Activated CD4-positive, alpha-beta T cell treated with anti-CD3 and anti-CD28 coated beads for 36 hours (primary cell): ENCODE results near the gene DNAJC11. TPM values are rescaled to one million over a fixed set of nuclear protein-coding genes. Genes with fewer than 3 reads are reported as not detected.

ENCODE experiments used
- ATAC-seq: fragments of 200-7000 bp; cut with Tn5 transposase; one replicate; pipeline ENCODE4 v1.10.0; 2021; ENCODE audit warnings: mild to moderate bottlenecking, moderate library complexity
- CTCF ChIA-PET: fragments of 350-600 bp; sonication (Branson Sonifier 250); formaldehyde crosslinking; loops from one replicate; lab custom pipeline; 2021; ENCODE audit warnings: antibody characterized with exemption; lab: Charles Lee
- POLR2A ChIA-PET: fragments of 350-600 bp; sonication (Branson Sonifier 250); formaldehyde crosslinking; loops from one replicate; lab custom pipeline; 2021; ENCODE audit warnings: antibody characterized with exemption, inconsistent platforms; lab: Charles Lee
- DNase-seq: peaks from one replicate; pipeline ENCODE4 v3.0.0-alpha.2; 2020
- H3K27ac Mint-ChIP-seq: one replicate; pipeline ENCODE4 v1.8.0; 2021; ENCODE audit warnings: mixed read lengths
- H3K27me3 Mint-ChIP-seq: one replicate; pipeline ENCODE4 v1.8.0; 2021; ENCODE audit warnings: mixed read lengths
- H3K36me3 Mint-ChIP-seq: one replicate; pipeline ENCODE4 v1.8.0; 2021; ENCODE audit warnings: low read depth, mixed read lengths
- H3K4me1 Mint-ChIP-seq: one replicate; pipeline ENCODE4 v1.8.0; 2021; ENCODE audit warnings: mixed read lengths
- H3K4me3 Mint-ChIP-seq: one replicate; pipeline ENCODE4 v1.8.0; 2021; ENCODE audit warnings: mild to moderate bottlenecking, moderate library complexity, mixed read lengths
- H3K9me3 Mint-ChIP-seq: one replicate; pipeline ENCODE4 v1.8.0; 2021; ENCODE audit warnings: low read depth, mixed read lengths
- intact Hi-C, 2 experiments: fragments of 100-400 bp; cut with DNase I in 1 of 2; cut with micrococcal nuclease in 1 of 2; formaldehyde crosslinking; loops; one replicate each; pipeline versions ENCODE4 v1.14.2 to v1.15.1; 2022 to 2024; cut with DNase I, micrococcal nuclease
- total RNA-seq, 2 experiments: library from RNA; stranded (reverse); gene quantifications; one replicate each; pipeline ENCODE4 v1.2.3, GENCODE V29; 2021

Gene DNAJC11
- total RNA-seq, 2 experiments from 2014 or later: 53.2 to 62.0 TPM

- H3K36me3 Mint-ChIP-seq: peaks cover 39% of the 10 kb centered on the region
- peaks cover 4% of the 10 kb centered on the region for H3K4me1 Mint-ChIP-seq
- H3K27me3 Mint-ChIP-seq: no peaks in the 10 kb centered on the region
- no peaks in the 10 kb centered on the region for H3K9me3 Mint-ChIP-seq
- ChIA-PET POLR2A (interaction anchor here (0.6 to 0.7 kb wide), 2 partner anchors 135 to 388 kb away, joined by 3 to 6 read pairs; no protein-coding TSS in a partner anchor), CTCF (interaction anchor here (0.6 to 1.5 kb wide), 4 partner anchors 20 to 1685 kb away, joined by 3 to 6 read pairs (median 4); partner anchors contain the start of genes NOL9 and TAS1R1)
- H3K4me3 Mint-ChIP-seq: no peak overlapping the region
- intact Hi-C loops: no loop called here
- peak; percentile 65 for ATAC-seq
- DNase-seq: peak; percentile 73
- H3K27ac Mint-ChIP-seq: no peak overlapping the region
Measured at GRCh38 chr1:6634371-6635052, 67.1 kb downstream of the DNAJC11 start.

GRCh38 chr1:6632588-6633514 lies 68.8 kb downstream of the DNAJC11 start:
- DNase-seq: no peak
- Mint-ChIP-seq H3K4me3 (no peak overlapping the region), H3K27ac (no peak overlapping the region), H3K36me3 (peaks cover 35% of the 10 kb centered on the region), H3K27me3 (no peaks in the 10 kb centered on the region), H3K4me1 (peaks cover 8% of the 10 kb centered on the region), H3K9me3 (no peaks in the 10 kb centered on the region)
- CTCF ChIA-PET: interaction anchor here (0.9 to 1.6 kb wide), 4 partner anchors 9 to 69 kb away, joined by 3 to 4 read pairs (median 3); partner anchors contain the start of genes DNAJC11 and THAP3
- ATAC-seq: no peak
- intact Hi-C loops: no loop called here
- POLR2A ChIA-PET: interaction anchor here (0.8 kb wide), 1 partner anchor 13 kb away, joined by 3 read pairs; no protein-coding TSS in a partner anchor

- Mint-ChIP-seq H3K4me1 (peaks cover 23% of the 10 kb centered on the region), H3K36me3 (peaks cover 43% of the 10 kb centered on the region), H3K9me3 (no peaks in the 10 kb centered on the region), H3K4me3 (no peak overlapping the region), H3K27me3 (no peaks in the 10 kb centered on the region), H3K27ac (no peak overlapping the region)
- intact Hi-C loops: no loop called here
- DNase-seq: no peak
- no peak for ATAC-seq
- ChIA-PET POLR2A (no interaction called here), CTCF (no interaction called here)
Measured at GRCh38 chr1:6631058-6631457, 70.6 kb downstream of the DNAJC11 start.

DNA sequence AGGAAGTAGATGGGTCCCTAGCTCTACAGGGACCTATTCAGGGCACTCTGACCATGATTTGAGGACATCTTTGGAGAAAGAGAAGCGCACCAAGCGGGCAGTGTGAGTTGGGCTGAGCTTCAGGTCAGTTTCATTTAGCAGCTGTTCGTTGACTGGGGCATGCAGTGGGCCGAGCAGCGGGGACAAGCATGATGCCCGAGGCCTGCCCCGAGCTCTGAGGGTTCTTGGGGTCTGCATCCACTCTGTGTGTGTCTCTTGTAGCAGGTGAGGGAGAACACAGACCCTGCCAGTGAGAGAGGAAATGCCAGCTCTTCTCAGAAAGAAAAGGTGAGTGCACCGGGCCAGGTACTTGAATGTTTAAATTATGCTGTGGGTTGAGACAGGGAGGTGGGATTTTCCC lies 71.6 kb downstream of the DNAJC11 start:
- H3K4me1 Mint-ChIP-seq: peaks cover 24% of the 10 kb centered on the region
- H3K9me3 Mint-ChIP-seq: no peaks in the 10 kb centered on the region
- no peak overlapping the region for H3K27ac Mint-ChIP-seq
- POLR2A ChIA-PET: interaction anchor here (0.6 to 0.7 kb wide), 2 partner anchors 12 to 89 kb away, joined by 3 read pairs; no protein-coding TSS in a partner anchor
- CTCF ChIA-PET: interaction anchor here (0.9 kb wide), 1 partner anchor 17 kb away, joined by 5 read pairs; no protein-coding TSS in a partner anchor
- H3K36me3 Mint-ChIP-seq: peaks cover 37% of the 10 kb centered on the region
- intact Hi-C loops: no loop called here
- no peak overlapping the region for H3K4me3 Mint-ChIP-seq
- ATAC-seq: no peak
- H3K27me3 Mint-ChIP-seq: no peaks in the 10 kb centered on the region
- no peak for DNase-seq

DNA sequence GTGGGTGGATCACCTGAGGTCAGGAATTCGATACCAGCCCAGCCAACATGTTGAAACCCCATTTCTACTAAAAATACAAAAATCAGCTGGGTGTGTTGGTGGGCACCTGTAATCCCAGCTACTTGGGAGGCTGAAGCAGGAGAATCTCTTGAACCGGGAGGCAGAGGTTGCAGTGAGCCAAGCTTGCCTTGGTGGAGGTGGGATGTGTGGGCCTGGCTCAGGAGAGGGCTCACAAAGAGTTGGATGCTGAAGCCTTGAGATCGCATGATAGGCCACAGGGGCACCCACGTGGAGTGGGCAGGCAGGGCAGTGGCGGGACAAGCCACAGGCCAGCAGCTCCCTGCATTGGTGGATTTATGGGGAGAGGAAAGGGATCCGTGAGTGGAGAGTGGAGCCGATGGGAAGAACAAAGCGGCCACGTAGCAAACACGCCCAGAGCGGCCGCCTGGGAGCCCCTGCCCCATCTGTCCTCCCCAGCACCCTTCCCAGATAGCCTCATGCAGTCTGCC lies 72.6 kb downstream of the DNAJC11 start:
- ChIA-PET POLR2A (interaction anchor here (0.6 kb wide), 1 partner anchor 77 kb away, joined by 3 read pairs; no protein-coding TSS in a partner anchor), CTCF (no interaction called here)
- no peak for DNase-seq
- Mint-ChIP-seq H3K36me3 (peaks cover 30% of the 10 kb centered on the region), H3K9me3 (no peaks in the 10 kb centered on the region), H3K4me3 (no peak overlapping the region), H3K27ac (no peak overlapping the region), H3K27me3 (no peaks in the 10 kb centered on the region), H3K4me1 (peaks cover 29% of the 10 kb centered on the region)
- intact Hi-C loops: loop anchor here in 1 of 2 experiments (5.0 kb wide), 1 partner anchor 637 kb away; the partner anchor contains the start of gene NPHP4
- no peak for ATAC-seq

GRCh38 chr1:6627841-6628545 lies 73.6 kb downstream of the DNAJC11 start:
- H3K27me3 Mint-ChIP-seq: no peaks in the 10 kb centered on the region
- DNase-seq (no peak), ATAC-seq (no peak)
- CTCF ChIA-PET: interaction anchor here (0.7 kb wide), 3 partner anchors 10 to 489 kb away, joined by 4 read pairs; no protein-coding TSS in a partner anchor
- peaks cover 25% of the 10 kb centered on the region for H3K36me3 Mint-ChIP-seq
- POLR2A ChIA-PET: interaction anchor here (0.6 kb wide), 1 partner anchor 9 kb away, joined by 5 read pairs; no protein-coding TSS in a partner anchor
- no peak overlapping the region for H3K4me3 Mint-ChIP-seq
- intact Hi-C loops: loop anchor here in 1 of 2 experiments (5.0 kb wide), 1 partner anchor 636 kb away; the partner anchor contains the start of gene NPHP4
- peak overlapping the region; percentile 45 for H3K27ac Mint-ChIP-seq
- no peaks in the 10 kb centered on the region for H3K9me3 Mint-ChIP-seq
- peaks cover 31% of the 10 kb centered on the region for H3K4me1 Mint-ChIP-seq

- ATAC-seq: no peak
- ChIA-PET POLR2A (interaction anchor here (0.6 kb wide), 1 partner anchor 8 kb away, joined by 5 read pairs; no protein-coding TSS in a partner anchor), CTCF (interaction anchor here (1.1 kb wide), 1 partner anchor 27 kb away, joined by 9 read pairs; no protein-coding TSS in a partner anchor)
- DNase-seq: no peak
- H3K27ac Mint-ChIP-seq: no peak overlapping the region
- intact Hi-C loops: loop anchor here in 1 of 2 experiments (5.0 kb wide), 1 partner anchor 635 kb away; the partner anchor contains the start of gene NPHP4
- H3K27me3 Mint-ChIP-seq: no peaks in the 10 kb centered on the region
- H3K4me1 Mint-ChIP-seq: peaks cover 31% of the 10 kb centered on the region
- peak overlapping the region; percentile 85 for H3K4me3 Mint-ChIP-seq
- H3K9me3 Mint-ChIP-seq: no peaks in the 10 kb centered on the region
- peaks cover 29% of the 10 kb centered on the region for H3K36me3 Mint-ChIP-seq
Measured at GRCh38 chr1:6627031-6627430, 74.6 kb downstream of the DNAJC11 start.

DNA sequence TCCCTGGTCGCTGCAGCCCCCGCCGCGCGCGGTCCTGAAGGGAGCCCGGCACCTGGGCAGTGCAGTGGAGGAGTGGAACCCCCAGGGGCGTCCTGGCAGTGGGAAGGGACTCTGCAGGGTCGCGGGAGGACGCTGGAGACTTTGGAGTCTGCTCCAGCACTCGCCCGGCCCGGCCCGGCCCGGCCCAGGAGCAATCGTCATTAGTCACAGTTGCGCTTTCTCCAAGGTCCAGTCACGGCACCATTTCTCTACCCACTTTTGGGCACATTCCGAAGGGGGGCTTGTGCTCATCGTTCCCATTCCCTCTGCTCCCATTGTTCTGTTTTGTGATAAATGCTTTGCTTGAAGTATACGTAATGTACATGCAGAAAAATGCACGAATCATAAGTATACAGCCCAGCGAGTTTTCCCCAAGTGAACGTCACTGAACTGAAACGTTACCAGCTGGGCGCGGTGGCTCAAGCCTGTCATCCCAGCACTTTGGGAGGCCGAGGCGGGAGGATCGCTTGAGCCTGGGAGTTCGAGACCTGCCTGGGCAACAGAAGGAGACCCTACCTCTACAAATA lies 75.9 kb downstream of the DNAJC11 start:
- Mint-ChIP-seq H3K27me3 (no peaks in the 10 kb centered on the region), H3K36me3 (peaks cover 36% of the 10 kb centered on the region), H3K27ac (peak overlapping the region; percentile 78), H3K4me3 (peak overlapping the region; percentile 85), H3K4me1 (peaks cover 31% of the 10 kb centered on the region), H3K9me3 (no peaks in the 10 kb centered on the region)
- POLR2A ChIA-PET: no interaction called here
- ATAC-seq (no peak), DNase-seq (peak; percentile 47)
- intact Hi-C loops: loop anchor here (1.0 to 5.0 kb wide), 10 partner anchors 12 to 633 kb away; partner anchors contain the start of genes ZBTB48 (in 2 of the 2), CAMTA1 (in 1 of the 2), DNAJC11 (in 1 of the 2) and KLHL21 (in 1 of the 2)
- CTCF ChIA-PET: interaction anchor here (1.1 kb wide), 1 partner anchor 26 kb away, joined by 9 read pairs; no protein-coding TSS in a partner anchor

DNA sequence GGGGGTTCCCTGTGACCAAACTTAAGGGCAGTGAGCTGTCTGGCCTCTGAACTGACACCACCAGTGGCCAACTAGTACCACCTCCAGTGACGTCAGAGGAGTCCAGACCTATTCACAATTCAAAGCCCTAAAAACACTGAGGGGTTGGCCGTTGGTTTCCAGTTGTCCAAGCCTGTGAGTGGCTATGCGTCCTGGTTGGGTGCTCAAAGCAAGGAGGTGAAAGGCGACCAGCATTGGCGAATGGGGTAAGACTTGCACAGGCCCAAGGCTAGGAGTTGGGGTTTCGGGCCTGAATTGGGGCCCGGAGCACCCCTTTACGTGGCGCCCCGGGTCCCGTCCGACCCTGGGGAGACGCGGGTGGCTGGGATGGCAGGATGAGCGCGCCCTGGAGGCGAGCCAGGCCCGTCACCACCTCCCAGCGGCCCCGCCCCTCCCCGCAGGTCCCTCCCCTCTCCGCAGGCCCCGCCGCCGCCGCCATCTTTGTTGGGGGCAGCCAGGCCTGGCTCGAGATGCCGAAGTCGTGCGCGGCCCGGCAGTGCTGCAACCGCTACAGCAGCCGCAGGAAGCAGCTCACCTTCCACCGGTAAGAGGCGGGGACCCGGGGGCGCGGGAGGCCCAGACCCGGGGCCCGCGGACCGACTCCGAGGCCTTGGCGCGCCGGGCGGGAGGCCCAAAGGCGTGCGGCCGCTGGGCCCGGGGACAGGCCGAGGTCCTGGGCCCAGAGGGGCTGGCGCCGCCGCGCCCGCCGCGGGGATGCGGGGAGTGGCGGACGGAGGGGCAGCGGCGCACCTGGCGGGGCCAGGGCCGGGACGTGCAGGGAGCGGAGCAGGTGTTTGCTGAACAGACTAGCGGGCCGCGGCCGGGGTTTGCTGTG lies 76.7 kb downstream of the DNAJC11 start, which contains the start of gene THAP3:
THAP3 (plus strand) TSS at position 159 of the 874 bp plus-strand sequence; CDS start at position 510, 351 bp downstream.
- POLR2A ChIA-PET: interaction anchor here (0.6 to 0.7 kb wide), 2 partner anchors 21 to 77 kb away, joined by 3 to 6 read pairs; partner anchors contain the start of gene DNAJC11
- Mint-ChIP-seq H3K27me3 (no peaks in the 10 kb centered on the region), H3K4me1 (peaks cover 28% of the 10 kb centered on the region), H3K4me3 (peak within 1 kb of the TSS; percentile 85), H3K27ac (peak within 1 kb of the TSS; percentile 78), H3K36me3 (peaks cover 41% of the 10 kb centered on the region), H3K9me3 (no peaks in the 10 kb centered on the region)
- ATAC-seq (peak; percentile 98), DNase-seq (peak; percentile 96)
- CTCF ChIA-PET: interaction anchor here (0.5 to 1.6 kb wide), 5 partner anchors 7 to 139 kb away, joined by 3 to 7 read pairs (median 4); partner anchors contain the start of genes NOL9, TAS1R1 and ZBTB48
- intact Hi-C loops: loop anchor here (1.0 to 5.0 kb wide), 10 partner anchors 12 to 633 kb away; partner anchors contain the start of genes ZBTB48 (in 2 of the 2), CAMTA1 (in 1 of the 2), DNAJC11 (in 1 of the 2) and KLHL21 (in 1 of the 2)
